Measurements from ENCODE around the gene RCN1.

GRCh38 chr11:32059686-32060462, 31.0 kb upstream of the RCN1 start:
- TF ChIP-seq CTCF (IDR thresholded peaks at IDR 0.05) (no peak), POLR2A (IDR thresholded peaks at IDR 0.05) (no peak)

All from heart left ventricle (tissue), 13 donors.